CD14-positive monocyte (primary cell): ENCODE data around the gene APOBEC4. TPM values are rescaled to one million over a fixed set of nuclear protein-coding genes. Genes with fewer than 3 reads are reported as not detected.
A peak's percentile ranks its signal among the peaks of the same experiment; 100 is the strongest.

Source experiments
- DNase-seq, 3 donors: peaks; one replicate each; pipeline ENCODE4 v3.0.0-alpha.2; 2011 to 2022
- H2AFZ ChIP-seq: 2 replicates; pipeline ENCODE4 v1.6.0; 2012; ENCODE audit warnings: mild to moderate bottlenecking, low read depth, low read length, inconsistent platforms; ENCODE audit not compliant: insufficient read depth, poor library complexity, severe bottlenecking
- H3K27ac ChIP-seq, 2 donors: 1 replicate in 1 of 2; 2 replicates in 1 of 2; pipeline ENCODE4 v1.5.1; 2012 to 2013; ENCODE audit warnings: low read length in 2 of 2, control low read depth in 1 of 2, inconsistent platforms in 1 of 2, low read depth in 1 of 2, mild to moderate bottlenecking in 1 of 2
- H3K27me3 ChIP-seq, 2 donors: one replicate each; pipeline versions ENCODE4 v1.6.0 to v1.6.1; 2011 to 2013; ENCODE audit warnings: low read length in 2 of 2; ENCODE audit not compliant: control insufficient read depth in 2 of 2, insufficient read depth in 2 of 2
- H3K36me3 ChIP-seq, 2 donors: replicated peaks in 1 of 2; 1 replicate in 1 of 2; 2 replicates in 1 of 2; pipeline versions ENCODE4 v1.5.1 to v1.6.1; 2012 to 2013; ENCODE audit warnings: low read length in 2 of 2, control low read depth in 1 of 2, inconsistent platforms in 1 of 2, mild to moderate bottlenecking in 1 of 2; ENCODE audit not compliant: insufficient read depth in 2 of 2, control insufficient read depth in 1 of 2
- H3K4me1 ChIP-seq, 2 donors: 1 replicate in 1 of 2; 2 replicates in 1 of 2; pipeline versions ENCODE4 v1.5.1 to v1.6.1; 2012 to 2013; ENCODE audit warnings: low read length in 2 of 2, control low read depth in 1 of 2, inconsistent platforms in 1 of 2, mild to moderate bottlenecking in 1 of 2, moderate library complexity in 1 of 2; ENCODE audit not compliant: insufficient read depth in 2 of 2, control insufficient read depth in 1 of 2
- H3K4me2 ChIP-seq: replicated peaks from 2 replicates; pipeline ENCODE3; 2012; ENCODE audit warnings: low read length, moderate library complexity, mild to moderate bottlenecking; ENCODE audit not compliant: poor library complexity, severe bottlenecking; ENCODE audit errors: extremely low read depth
- H3K4me3 ChIP-seq, 3 experiments: fragments of 200-600 bp in 1 of 3; sonication (generic) in 1 of 3; replicated peaks in 1 of 3; 1 replicate in 2 of 3; 2 replicates in 1 of 3; pipeline ENCODE4 v1.5.1; 2011 to 2013; ENCODE audit warnings: low read length in 3 of 3, mild to moderate bottlenecking in 3 of 3, control low read depth in 2 of 3, low read depth in 2 of 3, inconsistent platforms in 1 of 3, moderate library complexity in 1 of 3
- H3K79me2 ChIP-seq: 2 replicates; pipeline ENCODE4 v1.6.0; 2012; ENCODE audit warnings: mild to moderate bottlenecking, control low read depth, inconsistent platforms, low read length, moderate library complexity; ENCODE audit not compliant: insufficient read depth
- H3K9ac ChIP-seq: 2 replicates; pipeline ENCODE4 v1.6.0; 2017; ENCODE audit warnings: low read length, mild to moderate bottlenecking; ENCODE audit not compliant: insufficient read depth, poor library complexity, severe bottlenecking
- H3K9me3 ChIP-seq, 2 donors: replicated peaks in 1 of 2; 1 replicate in 1 of 2; 2 replicates in 1 of 2; pipeline versions ENCODE4 v1.5.1 to v1.6.1; 2012 to 2013; ENCODE audit warnings: low read length in 2 of 2, control low read depth in 1 of 2; ENCODE audit not compliant: control insufficient read depth in 1 of 2, insufficient read depth in 1 of 2
- H4K20me1 ChIP-seq: 2 replicates; pipeline ENCODE4 v1.6.0; 2012; ENCODE audit warnings: mild to moderate bottlenecking, low read length, control low read depth, moderate library complexity; ENCODE audit not compliant: insufficient read depth
- H3K27ac Mint-ChIP-seq, 7 donors: one replicate each; pipeline ENCODE4 v1.8.0; 2020; ENCODE audit warnings: mild to moderate bottlenecking in 7 of 7, mixed read lengths in 7 of 7, moderate library complexity in 6 of 7, inconsistent platforms in 2 of 7
- H3K27me3 Mint-ChIP-seq, 3 donors: one replicate each; pipeline ENCODE4 v1.8.0; 2021 to 2022; ENCODE audit warnings: low read depth in 3 of 3, mild to moderate bottlenecking in 3 of 3, mixed read lengths in 3 of 3, moderate library complexity in 3 of 3, inconsistent platforms in 1 of 3
- H3K36me3 Mint-ChIP-seq, 2 donors: one replicate each; pipeline ENCODE4 v1.8.0; 2020; ENCODE audit warnings: mixed read lengths in 2 of 2, inconsistent platforms in 1 of 2, mild to moderate bottlenecking in 1 of 2
- H3K4me1 Mint-ChIP-seq: one replicate; pipeline ENCODE4 v1.8.0; 2020; ENCODE audit warnings: mild to moderate bottlenecking, mixed read lengths
- H3K4me3 Mint-ChIP-seq, 2 donors: one replicate each; pipeline ENCODE4 v1.8.0; 2020; ENCODE audit warnings: mild to moderate bottlenecking in 2 of 2, mixed read lengths in 2 of 2, moderate library complexity in 1 of 2
- H3K9me3 Mint-ChIP-seq, 7 donors: one replicate each; pipeline ENCODE4 v1.8.0; 2020 to 2022; ENCODE audit warnings: mixed read lengths in 7 of 7, mild to moderate bottlenecking in 6 of 7, moderate library complexity in 6 of 7, inconsistent platforms in 2 of 7
- CTCF ChIP-seq: fragments of 200-600 bp; IDR thresholded peaks from one replicate; pipeline ENCODE4 v1.8.0; 2022; ENCODE audit warnings: antibody characterized with exemption, mild to moderate bottlenecking
- WGBS: methylation state at CpG from one replicate; pipeline ENCODE4 v1.1.5; 2013; ENCODE audit warnings: missing lambda C conversion rate; ENCODE audit not compliant: insufficient coverage; 5-methylcytosine and 5-hydroxymethylcytosine counted together
- intact Hi-C, 2 donors: fragments of 100-400 bp; cut with micrococcal nuclease; formaldehyde crosslinking; loops; one replicate each; pipeline versions ENCODE4 v1.15.0 to v1.15.1; 2023
- polyA plus RNA-seq, 3 donors: library from polyadenylated mRNA; depleted of rRNA in 1 of 3; unstranded in 2 of 3; stranded (reverse) in 1 of 3; fragments of 300-500 nt in 2 of 3; fragments of >200 nt in 1 of 3; fragmentation: Illumina TruSeq in 2 of 3; gene quantifications; 1 replicate in 2 of 3; 2 replicates in 1 of 3; pipeline ENCODE4 v1.2.3, GENCODE V29; 2012 to 2021

Gene APOBEC4
- polyA plus RNA-seq, 3 donors, result not detected

DNA sequence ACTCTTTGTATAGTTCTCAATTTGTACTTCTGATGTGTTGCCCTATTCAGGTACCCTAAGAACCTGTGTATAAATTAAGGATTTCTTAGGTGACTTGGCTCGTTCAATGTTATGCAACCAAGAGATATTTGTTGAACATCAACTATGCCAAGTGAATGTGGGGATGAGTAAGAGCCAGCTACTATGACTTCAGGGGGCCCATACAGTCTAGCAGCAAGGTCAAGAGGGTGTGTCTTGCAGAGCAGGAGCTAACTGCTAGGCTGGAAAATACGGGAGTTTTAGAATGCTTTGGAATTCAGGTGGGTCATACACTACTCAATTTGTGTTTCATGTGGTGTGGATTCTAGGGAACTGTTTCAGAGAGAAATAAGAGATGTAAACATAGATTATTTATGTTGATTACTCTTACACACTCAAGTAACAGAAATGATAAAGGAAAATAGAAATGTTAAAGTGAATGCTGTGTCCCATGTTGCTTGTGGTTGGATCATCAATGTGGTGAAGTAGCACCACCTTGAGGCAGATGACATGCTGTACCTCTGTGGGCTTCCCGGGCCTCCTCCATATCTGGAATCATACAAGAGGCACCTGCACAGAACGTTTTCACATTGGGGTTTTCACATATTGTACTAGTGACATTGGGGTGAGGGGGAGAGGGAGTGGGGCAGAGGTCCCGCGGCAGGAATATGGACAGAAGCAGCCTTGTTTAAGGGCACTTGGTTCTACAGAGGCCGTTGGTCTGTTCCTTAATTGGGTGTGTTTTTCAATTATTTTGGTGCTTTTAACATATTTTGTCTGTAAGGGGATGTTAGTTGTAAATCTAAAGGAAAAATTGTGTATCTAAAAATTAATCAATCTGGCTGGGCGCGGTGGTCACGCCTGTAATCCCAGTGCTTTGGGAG, 30.0 kb downstream of the APOBEC4 start:
- H4K20me1 ChIP-seq, result peaks cover 44% of the 10 kb centered on the region
- H3K27me3 ChIP-seq, result no peaks in the 10 kb centered on the region
- H3K27ac Mint-ChIP-seq, result peak overlapping the region; percentile 41 to 87 (median 66)
- peaks cover 0 to 1% (median 0%) of the 10 kb centered on the region in 3 donors for H3K27me3 Mint-ChIP-seq
- peaks cover 27% of the 10 kb centered on the region for H3K79me2 ChIP-seq
- no peak overlapping the region for H3K4me2 ChIP-seq
- H3K27ac ChIP-seq, result peak overlapping the region in 1 of 2 donors; percentile 54
- H3K4me1 ChIP-seq, result peaks cover 27 to 46% of the 10 kb centered on the region in 2 donors
- TF ChIP-seq CTCF, result peak; percentile 61
- H3K4me1 Mint-ChIP-seq, result peaks cover 39% of the 10 kb centered on the region
- WGBS, result 60% methylated on average over 4 of the region's 10 CpGs
- H3K9me3 Mint-ChIP-seq, result no peaks in the 10 kb centered on the region
- peak; percentile 57 to 70 (median 57) for DNase-seq
- H3K4me3 ChIP-seq, result no peak overlapping the region
- intact Hi-C loops, result loop anchor here in 1 of 2 donors (5.0 kb wide), 1 partner anchor 56 kb away; no protein-coding TSS in a partner anchor
- no peak overlapping the region for H2AFZ ChIP-seq
- H3K36me3 Mint-ChIP-seq, result peaks cover 21 to 39% of the 10 kb centered on the region in 2 donors
- H3K4me3 Mint-ChIP-seq, result no peak overlapping the region
- H3K9me3 ChIP-seq, result no peaks in the 10 kb centered on the region
- H3K9ac ChIP-seq, result no peak overlapping the region
- peaks cover 21 to 37% of the 10 kb centered on the region in 2 donors for H3K36me3 ChIP-seq

- H3K36me3 ChIP-seq, result peaks cover 18 to 26% of the 10 kb centered on the region in 2 donors
- H3K9ac ChIP-seq, result no peak overlapping the region
- H3K27ac ChIP-seq, result peak overlapping the region in 1 of 2 donors; percentile 54
- no CpG with 5 or more reads among the region's 1 CpG for WGBS
- H3K27ac Mint-ChIP-seq, result peak overlapping the region; percentile 12 to 82 (median 42)
- peaks cover 27 to 43% of the 10 kb centered on the region in 2 donors for H3K4me1 ChIP-seq
- H3K4me3 ChIP-seq, result no peak overlapping the region
- intact Hi-C loops, result loop anchor here in 1 of 2 donors (5.0 kb wide), 1 partner anchor 55 kb away; no protein-coding TSS in a partner anchor
- no peak overlapping the region for H3K4me2 ChIP-seq
- H3K79me2 ChIP-seq, result peaks cover 16% of the 10 kb centered on the region
- H3K4me3 Mint-ChIP-seq, result no peak overlapping the region
- H3K9me3 Mint-ChIP-seq, result no peaks in the 10 kb centered on the region
- peaks cover 0 to 1% (median under 1%) of the 10 kb centered on the region in 3 donors for H3K27me3 Mint-ChIP-seq
- H3K27me3 ChIP-seq, result no peaks in the 10 kb centered on the region
- H3K36me3 Mint-ChIP-seq, result peaks cover 20 to 34% of the 10 kb centered on the region in 2 donors
- H2AFZ ChIP-seq, result no peak overlapping the region
- no peaks in the 10 kb centered on the region for H3K9me3 ChIP-seq
- no peak for TF ChIP-seq CTCF
- H3K4me1 Mint-ChIP-seq, result peaks cover 41% of the 10 kb centered on the region
- no peak for DNase-seq
- peaks cover 33% of the 10 kb centered on the region for H4K20me1 ChIP-seq
Observed at GRCh38 chr1:183622013-183622412, 31.1 kb downstream of the APOBEC4 start.
